Myocyte (in vitro differentiated cells): ENCODE data around the gene KRT34. TPM values are rescaled to one million over a fixed set of nuclear protein-coding genes. Genes with fewer than 3 reads are reported as not detected.
"Not testable (repeated sequence)": the region's sequence is repeated elsewhere in the genome, so short reads cannot be mapped to it uniquely, and the experiment has no call there.

Experiments
- DNase-seq: peaks from one replicate; pipeline ENCODE4 v3.0.0-alpha.2; 2012; ENCODE audit warnings: low read depth
- total RNA-seq: library from RNA; depleted of rRNA; stranded (reverse); fragments of >200 nt; gene quantifications from 2 replicates; pipeline ENCODE4 v1.2.3, GENCODE V29; 2014

KRT34 gene
- total RNA-seq, 1 donor from 2014 or later = 0.16 TPM

- DNase-seq = peak; percentile 97
These were observed 22.0 kb upstream of the KRT34 start for GRCh38 chr17:41404024-41404671.

- DNase-seq = no peak
These were observed 21.4 kb upstream of the KRT34 start for GRCh38 chr17:41403404-41404023.

- peak; percentile 40 for DNase-seq
These were observed 20.1 kb upstream of the KRT34 start for GRCh38 chr17:41402161-41402560.

GRCh38 chr17:41396996-41397660, 15.0 kb upstream of the KRT34 start, which contains the start of gene KRT31:
Gene KRT31 (minus strand): TSS chr17:41397608. CDS start chr17:41397539, 69 bp downstream.
- peak; percentile 77 for DNase-seq

GRCh38 chr17:41396340-41396739, 14.2 kb upstream of the KRT34 start:
- DNase-seq = no peak

GRCh38 chr17:41395611-41396010, 13.5 kb upstream of the KRT34 start:
- DNase-seq = no peak

- not testable (repeated sequence) for DNase-seq
These were observed 12.9 kb upstream of the KRT34 start for GRCh38 chr17:41395044-41395443.

GRCh38 chr17:41394254-41394996, 12.3 kb upstream of the KRT34 start:
- DNase-seq = no peak

GRCh38 chr17:41393826-41394225, 11.7 kb upstream of the KRT34 start:
- DNase-seq = no peak

- DNase-seq = no peak
These were observed 11.2 kb upstream of the KRT34 start for GRCh38 chr17:41393294-41393693.

- no peak for DNase-seq
These were observed 10.2 kb upstream of the KRT34 start for GRCh38 chr17:41392278-41392677.

GRCh38 chr17:41391535-41391934, 9.4 kb upstream of the KRT34 start:
- no peak for DNase-seq

- no peak for DNase-seq
These were observed 8.4 kb upstream of the KRT34 start for GRCh38 chr17:41390411-41390938.

GRCh38 chr17:41387670-41388069, 5.6 kb upstream of the KRT34 start:
- no peak for DNase-seq

GRCh38 chr17:41386227-41386626, 4.1 kb upstream of the KRT34 start:
- DNase-seq = no peak

- DNase-seq = no peak
These were observed 1.6 kb upstream of the KRT34 start for GRCh38 chr17:41383690-41384089.

GRCh38 chr17:41382394-41382793, 288 bp upstream of the KRT34 start:
- no peak for DNase-seq

- DNase-seq = peak; percentile 30
These were observed 2.0 kb downstream of the KRT34 start for GRCh38 chr17:41380091-41380490.

- no peak for DNase-seq
These were observed 4.6 kb downstream of the KRT34 start for GRCh38 chr17:41377546-41377945.

GRCh38 chr17:41369713-41370112, 12.4 kb downstream of the KRT34 start, which contains the start of gene KRT33B:
Gene KRT33B (minus strand): TSS chr17:41369813. CDS start chr17:41369750, 63 bp downstream.
- DNase-seq = no peak

- DNase-seq = no peak
These were observed 13.1 kb downstream of the KRT34 start for GRCh38 chr17:41369023-41369422.
